NCI-H1417 treated with DMSO at 0.1 percent for 48 hours (cell line): ENCODE results near the gene SCARF2.
"Not testable (repeated sequence)": the region's sequence is repeated elsewhere in the genome, so short reads cannot be mapped to it uniquely, and the experiment has no call there.

Experiments used
- DNase-seq: peaks from one replicate; lab custom pipeline; 2025; lab: John Stamatoyannopoulos, UW

SCARF2 gene

DNA sequence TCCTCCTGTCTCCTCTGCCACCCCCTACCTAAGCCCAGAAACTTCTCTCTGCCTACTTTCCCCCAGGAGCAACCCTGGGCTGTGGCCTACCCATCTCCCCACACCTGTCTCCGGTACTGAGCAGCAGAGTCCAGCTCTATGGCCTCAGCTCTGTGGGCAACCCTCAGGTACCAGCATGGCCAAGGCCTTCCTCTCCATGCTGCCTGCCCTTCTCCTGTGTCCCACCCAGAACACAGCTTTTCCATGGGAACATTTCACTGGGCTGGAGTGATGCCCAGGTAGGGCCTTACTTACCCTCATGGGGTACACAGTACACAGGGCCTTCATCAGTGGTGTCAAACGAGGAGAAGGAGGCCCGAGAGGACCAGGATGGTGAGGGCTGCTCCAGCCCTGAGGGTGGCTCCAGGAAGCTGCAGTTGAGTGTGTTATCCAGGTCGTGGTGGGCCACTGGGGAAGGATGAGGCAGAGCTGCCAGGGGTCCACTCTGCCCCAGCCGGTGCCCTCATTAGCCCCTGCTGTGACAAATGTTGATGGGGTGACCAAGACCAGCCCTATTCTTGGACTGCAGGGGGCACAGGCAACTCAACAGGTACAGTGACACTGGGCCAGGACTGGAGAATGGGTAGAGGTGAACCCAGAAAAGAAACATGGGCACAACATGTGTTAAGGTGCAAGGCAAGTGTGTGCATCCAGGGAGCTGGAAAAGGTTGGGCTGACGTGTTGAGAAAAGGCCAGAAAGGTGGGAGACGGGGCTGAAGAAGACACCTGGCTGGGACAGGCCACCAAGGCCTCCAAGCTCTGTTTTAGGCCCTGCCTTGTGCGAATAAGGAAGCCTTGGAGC, 10.3 kb downstream of the SCARF2 start:
- DNase-seq = no peak

- no peak for DNase-seq
Observed at GRCh38 chr22:20426259-20426615, 11.4 kb downstream of the SCARF2 start.

DNA sequence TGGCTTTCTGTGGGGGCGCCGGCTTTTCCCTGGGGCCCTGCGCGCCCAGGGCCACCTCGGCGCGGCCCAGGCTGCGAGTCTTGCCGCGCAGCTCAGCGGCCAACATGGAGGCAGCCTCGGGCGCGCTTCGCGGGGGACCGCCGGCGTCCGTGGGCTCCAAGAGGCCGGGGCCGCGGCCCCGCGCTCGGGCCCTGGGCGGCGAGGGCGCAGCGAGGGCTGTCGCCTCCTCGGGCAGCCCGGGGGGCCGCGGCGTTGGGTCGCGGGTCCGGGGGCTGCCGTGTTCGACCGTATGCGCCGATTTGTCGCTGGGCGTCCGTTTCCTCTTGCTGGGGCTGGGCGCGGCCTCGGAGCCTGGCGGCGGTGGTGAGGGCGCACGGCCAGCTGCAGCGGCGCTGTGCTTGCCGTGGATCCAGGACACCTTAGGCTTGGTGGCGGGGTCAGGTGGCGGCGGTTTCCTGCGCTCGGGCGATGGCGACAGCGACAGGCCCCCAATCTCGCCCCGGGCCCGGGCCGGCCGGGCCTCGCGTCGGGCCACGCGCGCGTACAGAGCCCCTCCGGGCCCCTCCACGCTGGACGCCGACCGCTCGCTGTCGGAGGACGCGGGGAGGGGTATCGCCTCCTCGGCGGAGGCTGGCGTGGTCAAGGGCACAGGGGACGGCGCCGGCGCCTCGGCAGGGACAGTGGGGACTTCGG, 11.9 kb downstream of the SCARF2 start:
- DNase-seq = no peak

- no peak for DNase-seq
Observed at GRCh38 chr22:20424932-20425565, 12.6 kb downstream of the SCARF2 start.

GRCh38 chr22:20424568-20424931, 13.1 kb downstream of the SCARF2 start:
- DNase-seq = no peak

DNA sequence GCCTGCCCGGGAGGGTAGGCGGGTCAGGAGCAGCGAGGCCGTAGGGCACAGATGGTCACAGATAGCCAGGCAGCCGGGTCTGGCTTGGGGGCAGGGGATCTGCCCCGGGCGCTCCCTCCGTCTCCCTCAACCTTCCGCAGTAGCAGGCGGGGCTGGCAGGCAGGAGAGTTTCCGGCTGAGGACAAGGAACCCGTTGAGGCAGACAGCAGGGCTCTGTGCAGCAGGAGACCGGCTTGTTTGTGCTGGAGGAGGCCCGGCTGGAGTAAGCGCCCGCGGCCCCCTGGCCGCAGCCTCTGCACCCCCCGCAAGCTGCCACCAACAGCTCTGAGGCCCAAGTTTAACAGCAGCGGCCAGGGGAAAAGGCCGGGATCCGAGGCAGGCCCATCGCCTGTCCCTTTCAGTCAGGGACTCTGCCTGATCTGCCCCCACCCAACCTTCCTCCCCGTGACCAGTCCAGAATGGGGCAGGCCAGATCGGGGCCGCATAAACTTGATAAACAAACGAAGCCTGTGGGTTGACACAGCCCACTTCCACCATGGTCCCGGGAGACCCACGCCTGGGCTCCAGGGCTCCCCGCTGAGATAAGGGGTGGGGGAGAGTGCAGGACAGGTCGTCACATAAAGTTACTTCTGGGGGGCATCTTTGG, 13.6 kb downstream of the SCARF2 start:
- DNase-seq = no peak

- no peak for DNase-seq
Observed at GRCh38 chr22:20423008-20423905, 14.4 kb downstream of the SCARF2 start.

- DNase-seq = no peak
Observed at GRCh38 chr22:20422271-20423007, 15.2 kb downstream of the SCARF2 start.

DNA sequence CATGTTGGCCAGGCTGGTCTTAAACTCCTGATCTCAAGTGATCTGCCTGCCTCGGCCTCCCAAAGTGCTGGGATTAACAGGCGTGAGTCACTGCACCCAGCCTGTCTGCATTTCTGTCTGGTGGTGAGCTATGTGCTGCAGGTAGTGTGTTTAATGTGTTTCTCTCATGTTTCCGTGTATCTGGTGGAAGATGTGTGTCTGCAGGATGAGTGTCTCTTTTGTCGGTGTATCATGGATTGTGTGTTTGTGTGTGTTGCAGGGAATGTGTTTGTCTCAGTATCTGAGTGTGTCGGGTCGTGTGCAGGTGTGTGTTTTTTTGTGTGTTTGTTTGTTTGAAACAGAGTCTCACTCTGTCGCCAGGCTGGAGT, 16.1 kb downstream of the SCARF2 start:
- no peak for DNase-seq

DNA sequence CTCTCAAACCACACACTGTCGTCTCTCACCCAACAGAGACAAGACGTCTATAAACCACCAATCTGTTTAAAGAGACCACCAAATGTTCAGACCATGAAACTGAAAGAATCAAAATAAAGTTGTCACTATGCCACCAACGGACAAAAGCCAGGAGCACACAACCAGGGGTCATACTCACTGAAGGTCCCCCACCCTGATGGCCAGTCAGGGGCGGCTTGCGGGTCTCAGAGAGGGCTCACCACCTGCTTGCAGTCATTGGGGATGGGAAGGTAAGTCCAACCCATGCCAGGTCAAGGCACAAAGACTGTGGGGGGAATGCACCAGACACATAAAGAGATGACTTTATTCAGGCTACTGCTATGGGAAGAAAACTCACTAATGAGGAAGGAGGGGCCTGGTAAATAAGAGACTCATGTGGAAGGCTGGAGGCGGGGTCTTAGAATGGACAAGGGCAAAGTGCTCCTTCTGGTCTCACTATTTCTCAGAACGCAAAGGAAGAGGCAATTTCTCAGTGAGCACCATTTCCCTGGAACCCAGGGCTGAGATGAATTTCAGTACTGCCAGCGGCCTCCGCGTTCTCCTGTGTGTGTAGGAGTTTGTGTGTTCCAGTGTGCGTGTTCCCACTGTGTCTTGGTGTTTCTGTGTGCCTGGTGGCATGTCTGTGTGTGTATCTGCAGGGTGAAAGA, 17.3 kb downstream of the SCARF2 start:
- no peak for DNase-seq

GRCh38 chr22:20419664-20419951, 18.0 kb downstream of the SCARF2 start:
- DNase-seq = no peak

- DNase-seq = no peak
Observed at GRCh38 chr22:20418211-20418788, 19.3 kb downstream of the SCARF2 start.

GRCh38 chr22:20415699-20416098, 21.9 kb downstream of the SCARF2 start:
- DNase-seq = not testable (repeated sequence)

- not testable (repeated sequence) for DNase-seq
Observed at GRCh38 chr22:20415241-20415640, 22.4 kb downstream of the SCARF2 start.

DNA sequence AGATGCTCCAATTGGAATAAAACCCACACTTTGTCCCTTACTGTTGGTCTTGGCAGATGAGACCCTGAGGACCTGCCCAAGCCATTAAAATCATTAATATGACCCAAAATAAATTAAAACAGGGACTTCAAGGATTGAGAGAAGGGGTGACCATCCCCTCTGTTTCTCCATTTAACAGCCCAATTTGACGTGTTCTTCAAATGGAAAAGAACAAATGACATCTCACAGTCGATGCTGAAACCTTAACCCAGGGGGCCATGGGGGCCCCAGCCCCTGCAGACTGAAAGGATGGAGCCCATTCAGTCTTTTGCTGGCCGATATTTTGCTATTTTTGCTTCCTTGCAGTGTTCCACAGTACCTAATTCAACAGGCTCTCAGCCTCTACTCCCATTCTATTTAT, 23.2 kb downstream of the SCARF2 start:
- no peak for DNase-seq

- DNase-seq = no peak
Observed at GRCh38 chr22:20414059-20414440, 23.6 kb downstream of the SCARF2 start.

DNA sequence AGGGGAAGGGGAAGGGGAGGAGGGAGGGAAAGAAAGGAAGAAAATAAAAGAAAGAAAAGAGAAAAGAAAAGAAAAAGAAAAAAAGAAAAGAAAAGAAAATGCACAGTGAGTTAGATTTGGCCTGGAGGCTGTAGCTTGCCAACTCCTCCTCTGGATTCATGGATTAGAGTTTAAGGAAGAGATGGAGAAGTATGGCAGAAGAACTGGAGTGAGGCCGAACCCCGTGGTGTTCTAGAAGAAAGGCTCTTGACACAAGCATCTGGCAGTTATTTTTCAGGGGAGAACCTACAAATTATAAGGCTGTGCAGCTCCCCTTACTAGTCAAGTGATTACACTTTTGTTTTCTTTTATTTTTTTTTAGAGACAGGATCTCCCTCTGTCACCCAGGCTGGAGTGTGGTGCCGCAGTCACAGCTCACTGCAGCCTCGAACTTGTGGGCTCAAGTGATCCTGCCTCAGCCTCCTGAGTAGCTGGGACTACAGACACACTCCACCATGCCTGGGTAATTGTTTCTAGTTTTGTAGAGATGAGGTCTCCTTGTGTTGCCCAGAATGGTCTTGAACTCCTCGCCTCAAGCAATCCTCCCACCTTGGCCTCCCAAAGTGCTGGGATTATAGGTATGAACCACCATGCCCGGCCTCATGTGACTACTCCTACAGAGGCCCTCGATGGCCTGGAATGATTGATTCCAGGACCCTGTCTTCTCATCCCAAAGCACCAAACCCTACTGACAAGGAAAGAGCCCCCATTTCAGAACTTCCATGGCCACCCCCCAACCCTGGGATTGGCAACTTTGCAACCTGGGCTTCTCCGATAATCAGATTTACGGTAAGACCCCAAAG, 24.2 kb downstream of the SCARF2 start:
- DNase-seq = no peak

- DNase-seq = no peak
Observed at GRCh38 chr22:20412474-20413216, 25.0 kb downstream of the SCARF2 start.

DNA sequence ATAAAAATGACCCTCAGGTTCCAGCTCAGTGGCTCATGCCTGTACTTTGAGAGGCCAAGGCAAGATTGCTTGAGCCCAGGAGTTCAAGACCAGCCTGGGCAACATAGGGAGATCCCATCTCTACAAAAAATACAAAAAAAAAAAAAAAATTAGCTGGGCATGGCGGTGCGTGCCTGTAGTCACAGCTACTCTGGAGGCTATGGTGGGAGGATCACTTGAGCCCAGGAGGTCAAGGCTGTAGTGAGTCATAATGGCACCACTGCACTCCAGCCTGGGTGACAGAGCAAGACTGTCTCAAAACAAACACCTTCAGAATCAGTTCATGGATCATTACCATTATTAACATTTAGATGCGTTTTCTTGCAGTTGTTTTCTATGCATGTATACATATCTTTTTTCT, 28.2 kb downstream of the SCARF2 start:
- DNase-seq = not testable (repeated sequence)
